Pancreas (tissue), 10 donors: Measurements from ENCODE around the gene ERCC5. TPM values are rescaled to one million over a fixed set of nuclear protein-coding genes. Genes with fewer than 3 reads are reported as not detected.

ENCODE experiments used
- ATAC-seq, 4 donors: fragments of 200-7000 bp; cut with Tn5 transposase; one replicate each; pipeline versions ENCODE4 v1.8.0 to v1.9.1; 2020; ENCODE audit warnings: mild to moderate bottlenecking in 4 of 4, moderate library complexity in 4 of 4
- DNase-seq, 6 donors: peaks; one replicate each; pipeline ENCODE4 v3.0.0-alpha.2; 2020
- FAIRE-seq: peaks from 2 replicates; lab custom pipeline; 2012; peaks lifted over from hg19 to GRCh38; lab: Jason Lieb, UNC
- H3K27ac ChIP-seq, 4 donors: fragments of 200-600 bp; sonication (generic); 1 replicate in 3 of 4; 2 replicates in 1 of 4; pipeline versions ENCODE4 v1.5.0 to v1.8.0; 2020
- H3K27me3 ChIP-seq, 4 donors: fragments of 200-600 bp; one replicate each; pipeline ENCODE4 v1.8.0; 2021
- H3K36me3 ChIP-seq, 3 donors: fragments of 200-600 bp; sonication (generic) in 1 of 3; one replicate each; pipeline versions ENCODE4 v1.5.0 to v1.8.0; 2020 to 2021
- H3K4me1 ChIP-seq, 3 donors: fragments of 200-600 bp; one replicate each; pipeline ENCODE4 v1.8.0; 2021
- H3K4me3 ChIP-seq, 4 donors: fragments of 200-600 bp; sonication (generic) in 2 of 4; one replicate each; pipeline versions ENCODE4 v1.5.0 to v1.8.0; 2020 to 2021
- H3K9me3 ChIP-seq, 4 donors: fragments of 200-600 bp; one replicate each; pipeline ENCODE4 v1.8.0; 2021
- WGBS, 2 donors: extraction: QIAGEN DNeasy Blood & Tissue Kit; methylation state at CpG; one replicate each; pipeline ENCODE4 v1.1.7; 2013; 5-methylcytosine and 5-hydroxymethylcytosine counted together
- intact Hi-C, 3 donors: fragments of 100-400 bp; cut with DNase I; formaldehyde crosslinking; loops; one replicate each; pipeline versions ENCODE4 v1.11.1 to v1.14.2; 2022
- polyA plus RNA-seq, 2 donors: library from polyadenylated mRNA; stranded (reverse); fragments of 200-250 nt; gene quantifications; one replicate each; pipeline ENCODE4 v1.2.3, GENCODE V29; 2013
- total RNA-seq, 6 donors: library from RNA; stranded (reverse); fragmentation: NEBNext Ultra II Directional in 4 of 6; extraction: Animal tissue kit (Norgen Biotek cat#: 25700) in 4 of 6; gene quantifications; one replicate each; pipeline versions ENCODE4 v1.2.1 to v1.2.4, GENCODE V29; 2021 to 2023
- TF ChIP-seq, protein P1 (sequence below), 4 donors: fragments of 200-600 bp; sonication (generic) in 3 of 4; IDR thresholded peaks; one replicate each; pipeline versions ENCODE4 v1.5.0 to v1.8.0; 2021; ENCODE audit warnings: antibody characterized with exemption in 4 of 4
- donor health status: healthy with polysubstance abuse.
- donor health status: DM: no; HTN: no; CAD: no; lungs with moderate emphysema.
- donor health status: DM: no; HTN: no; CAD: no.
- donor health status: control.
- donor health status: control.
- donor health status: Bipolar disorder and iron deficiency.
- donor health status: DM: yes; HTN: yes; CAD: no.
- donor health status: DM: no; HTN: no; CAD: no.
- donor health status: DM: no; HTN: no; CAD: no.
- donor health status: DM: yes; HTN: yes; CAD: no.

ERCC5 gene
- total and polyA plus RNA-seq, 8 donors = 17.5 to 85.4 (median 25.2) TPM

- intact Hi-C loops = no loop called here
- H3K27ac ChIP-seq = no peak overlapping the region
- H3K9me3 ChIP-seq = no peaks in the 10 kb centered on the region
- no peaks in the 10 kb centered on the region for H3K27me3 ChIP-seq
- H3K4me3 ChIP-seq = no peak overlapping the region
- no peaks in the 10 kb centered on the region for H3K36me3 ChIP-seq
- TF ChIP-seq, protein P1, sequence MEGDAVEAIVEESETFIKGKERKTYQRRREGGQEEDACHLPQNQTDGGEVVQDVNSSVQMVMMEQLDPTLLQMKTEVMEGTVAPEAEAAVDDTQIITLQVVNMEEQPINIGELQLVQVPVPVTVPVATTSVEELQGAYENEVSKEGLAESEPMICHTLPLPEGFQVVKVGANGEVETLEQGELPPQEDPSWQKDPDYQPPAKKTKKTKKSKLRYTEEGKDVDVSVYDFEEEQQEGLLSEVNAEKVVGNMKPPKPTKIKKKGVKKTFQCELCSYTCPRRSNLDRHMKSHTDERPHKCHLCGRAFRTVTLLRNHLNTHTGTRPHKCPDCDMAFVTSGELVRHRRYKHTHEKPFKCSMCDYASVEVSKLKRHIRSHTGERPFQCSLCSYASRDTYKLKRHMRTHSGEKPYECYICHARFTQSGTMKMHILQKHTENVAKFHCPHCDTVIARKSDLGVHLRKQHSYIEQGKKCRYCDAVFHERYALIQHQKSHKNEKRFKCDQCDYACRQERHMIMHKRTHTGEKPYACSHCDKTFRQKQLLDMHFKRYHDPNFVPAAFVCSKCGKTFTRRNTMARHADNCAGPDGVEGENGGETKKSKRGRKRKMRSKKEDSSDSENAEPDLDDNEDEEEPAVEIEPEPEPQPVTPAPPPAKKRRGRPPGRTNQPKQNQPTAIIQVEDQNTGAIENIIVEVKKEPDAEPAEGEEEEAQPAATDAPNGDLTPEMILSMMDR (IDR thresholded peaks at IDR 0.05) = no peak
- 22 to 42% methylated on average over 2 of the region's 2 CpGs for WGBS, 2 donors
- FAIRE-seq (no peak), DNase-seq (no peak), ATAC-seq (no peak)
- H3K4me1 ChIP-seq = no peaks in the 10 kb centered on the region
These were observed 61.4 kb downstream of the ERCC5 start for GRCh38 chr13:102907016-102907756.

GRCh38 chr13:102907886-102908515, 62.2 kb downstream of the ERCC5 start:
- 69 to 77% methylated on average over 4 of the region's 4 CpGs for WGBS, 2 donors
- Histone ChIP-seq H3K4me3 (no peak overlapping the region), H3K4me1 (no peaks in the 10 kb centered on the region), H3K9me3 (no peaks in the 10 kb centered on the region), H3K27ac (no peak overlapping the region), H3K36me3 (no peaks in the 10 kb centered on the region), H3K27me3 (no peaks in the 10 kb centered on the region)
- TF ChIP-seq, protein P1 (IDR thresholded peaks at IDR 0.05) = no peak
- ATAC-seq (no peak), DNase-seq (no peak), FAIRE-seq (no peak)
- intact Hi-C loops = no loop called here

DNA sequence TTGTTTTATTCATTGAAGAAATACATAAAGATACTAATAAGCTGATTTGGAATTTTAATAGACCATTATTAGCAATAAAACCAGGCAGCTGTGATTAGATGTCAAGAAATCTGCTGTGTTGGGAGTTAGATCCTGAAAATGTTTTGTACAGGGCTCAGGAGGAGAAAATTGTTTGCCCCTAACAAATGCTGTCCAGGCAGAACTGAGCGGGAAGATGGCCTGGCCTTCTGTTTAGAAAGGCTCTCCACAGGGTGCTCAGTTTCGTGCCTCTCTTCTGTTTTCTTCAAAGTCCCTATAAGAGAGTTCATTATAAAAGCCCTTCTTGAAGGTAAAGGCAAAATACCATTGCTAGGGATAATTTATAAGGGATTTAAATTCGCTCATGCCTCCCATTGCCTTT, 64.1 kb downstream of the ERCC5 start:
- no peak for DNase-seq
- WGBS, 2 donors = 76 to 86% methylated on average over 3 of the region's 3 CpGs
- TF ChIP-seq, protein P1 (IDR thresholded peaks at IDR 0.05) = no peak
- no peak for FAIRE-seq
- Histone ChIP-seq H3K27me3 (no peaks in the 10 kb centered on the region), H3K4me1 (no peaks in the 10 kb centered on the region), H3K9me3 (no peaks in the 10 kb centered on the region), H3K27ac (no peak overlapping the region), H3K36me3 (no peaks in the 10 kb centered on the region), H3K4me3 (no peak overlapping the region)
- no peak for ATAC-seq
- intact Hi-C loops = loop anchor here in 1 of 3 donors (10.0 kb wide), 1 partner anchor 235 kb away; no protein-coding TSS in a partner anchor

- H3K27me3 ChIP-seq = no peaks in the 10 kb centered on the region
- H3K4me1 ChIP-seq = no peaks in the 10 kb centered on the region
- H3K9me3 ChIP-seq = no peaks in the 10 kb centered on the region
- TF ChIP-seq, protein P1 (IDR thresholded peaks at IDR 0.05) = no peak
- no peak overlapping the region for H3K27ac ChIP-seq
- FAIRE-seq (no peak), DNase-seq (no peak), ATAC-seq (no peak)
- intact Hi-C loops = loop anchor here in 1 of 3 donors (10.0 kb wide), 1 partner anchor 233 kb away; no protein-coding TSS in a partner anchor
- H3K36me3 ChIP-seq = no peaks in the 10 kb centered on the region
- WGBS, 2 donors = 50 to 51% methylated on average over 6 of the region's 6 CpGs
- no peak overlapping the region for H3K4me3 ChIP-seq
These were observed 65.5 kb downstream of the ERCC5 start for GRCh38 chr13:102911336-102911735.
